Hepatic stellate cell (primary cell): Measurements from ENCODE around the gene LY6G6D.

Experiments used
- DNase-seq: peaks from one replicate; pipeline ENCODE4 v3.0.0; 2011; ENCODE audit warnings: low spot score

Gene LY6G6D

GRCh38 chr6:31715022-31715958 lies at the start of gene LY6G6D:
Gene LY6G6D (plus strand): TSS chr6:31715348. CDS start chr6:31715356, 8 bp downstream.
- no peak for DNase-seq

- DNase-seq: peak; percentile 97
These were observed 49.4 kb upstream of the LY6G6D start, which contains the start of gene CSNK2B for GRCh38 chr6:31665501-31666336. Gene CSNK2B (plus strand): TSS chr6:31666080. CDS start chr6:31666832, 752 bp downstream.

GRCh38 chr6:31666337-31666965 lies 48.7 kb upstream of the LY6G6D start:
- DNase-seq: no peak

- no peak for DNase-seq
These were observed 45.5 kb upstream of the LY6G6D start, which contains the start of gene LY6G5B for GRCh38 chr6:31669676-31670075. Gene LY6G5B (plus strand): TSS chr6:31669976. CDS start chr6:31670951, 975 bp downstream.

GRCh38 chr6:31676322-31676903 lies 38.7 kb upstream of the LY6G6D start:
- no peak for DNase-seq

GRCh38 chr6:31676904-31677303 lies 38.2 kb upstream of the LY6G6D start:
- DNase-seq: no peak

- no peak for DNase-seq
These were observed 37.2 kb upstream of the LY6G6D start for GRCh38 chr6:31677955-31678354.

GRCh38 chr6:31680226-31681134 lies 34.7 kb upstream of the LY6G6D start, which contains the start of gene LY6G5C:
Gene LY6G5C (minus strand): TSS chr6:31681067. CDS start chr6:31680373, 694 bp downstream.
- peak; percentile 84 for DNase-seq

- peak; percentile 74 for DNase-seq
These were observed 33.9 kb upstream of the LY6G6D start for GRCh38 chr6:31681135-31681671.

- no peak for DNase-seq
These were observed 31.6 kb upstream of the LY6G6D start for GRCh38 chr6:31683591-31683990.

GRCh38 chr6:31686483-31686882 lies 28.7 kb upstream of the LY6G6D start:
- DNase-seq: no peak

GRCh38 chr6:31687321-31687720 lies 27.8 kb upstream of the LY6G6D start:
- no peak for DNase-seq

- no peak for DNase-seq
These were observed 27.1 kb upstream of the LY6G6D start for GRCh38 chr6:31687860-31688693.

GRCh38 chr6:31689249-31690110 lies 25.7 kb upstream of the LY6G6D start:
- no peak for DNase-seq

- DNase-seq: no peak
These were observed 24.7 kb upstream of the LY6G6D start for GRCh38 chr6:31690231-31691077.

GRCh38 chr6:31691078-31691463 lies 24.1 kb upstream of the LY6G6D start:
- DNase-seq: no peak

- no peak for DNase-seq
These were observed 23.5 kb upstream of the LY6G6D start for GRCh38 chr6:31691564-31692108.
